Vagina (tissue), 2 donors: ENCODE results near the gene SMURF2.

Source experiments
- CTCF ChIP-seq, 3 experiments: fragments of 450-650 bp in 2 of 3; fragments of 200-600 bp in 1 of 3; sonication (generic) in 1 of 3; IDR thresholded peaks; one replicate each; pipeline ENCODE4 v1.5.1; 2017 to 2019; ENCODE audit warnings: antibody characterized with exemption in 3 of 3, mild to moderate bottlenecking in 2 of 3, moderate library complexity in 2 of 3
- POLR2A ChIP-seq, 2 donors: fragments of 450-650 bp; IDR thresholded peaks; one replicate each; pipeline ENCODE4 v1.6.1; 2017; ENCODE audit warnings: antibody characterized with exemption in 2 of 2, mild to moderate bottlenecking in 2 of 2, moderate library complexity in 2 of 2
- POLR2AphosphoS5 ChIP-seq, 2 donors: sonication (generic); formaldehyde crosslinking; IDR thresholded peaks; one replicate each; pipeline ENCODE4 v1.9.0; 2017; ENCODE audit warnings: antibody characterized with exemption in 2 of 2, mild to moderate bottlenecking in 2 of 2, low read depth in 1 of 2; ENCODE audit not compliant: insufficient read depth in 1 of 2

GRCh38 chr17:64531955-64532371, 130.1 kb downstream of the SMURF2 start:
- TF ChIP-seq POLR2A (IDR thresholded peaks at IDR 0.05) = no peak
- no peak for TF ChIP-seq CTCF (IDR thresholded peaks at IDR 0.05)
- no peak for TF ChIP-seq POLR2AphosphoS5 (IDR thresholded peaks at IDR 0.05; ENCODE audit: insufficient read depth in 1 of 2, low read depth in 1 of 2)
